K562 (cell line): ENCODE measurements around the gene NDP. TPM values are rescaled to one million over a fixed set of nuclear protein-coding genes. Genes with fewer than 3 reads are reported as not detected.

Experiments used
- ATAC-seq: fragments of 200-7000 bp; cut with Tn5 transposase; 3 replicates; pipeline ENCODE4 v1.9.1; 2020; ENCODE audit warnings: moderate library complexity
- BruUV-seq: library from RNA; stranded (reverse); fragments of 400-500 nt; replicated peaks from 2 replicates; lab custom pipeline; 2021; lab: Mats Ljungman, UMichigan
- CTCF ChIA-PET: fragments of 300-600 bp; formaldehyde crosslinking; extraction: SDS; loops from one replicate; lab custom pipeline; 2021; ENCODE audit warnings: low intra/inter-chr PET ratio; lab: Yijun Ruan, JAX
- POLR2A ChIA-PET: fragments of 300-600, 350-650 bp; sonication (Branson Sonifier 250); formaldehyde crosslinking; extraction: SDS; loops from one replicate; lab custom pipeline; 2021; ENCODE audit warnings: antibody characterized with exemption, inconsistent platforms; lab: Yijun Ruan, JAX
- DNase-seq, 4 experiments: peaks; one replicate each; pipeline versions ENCODE4 v3.0.0 to v3.0.0-alpha.2; 2011 to 2018; ENCODE audit warnings: low spot score in 3 of 4, mixed read lengths in 3 of 4; ENCODE audit errors: extremely low read depth in 1 of 4
- FAIRE-seq: peaks from 2 replicates; lab custom pipeline; 2011; peaks lifted over from hg19 to GRCh38; lab: Jason Lieb, UNC
- H2AFZ ChIP-seq: 2 replicates; pipeline ENCODE4 v1.6.0; 2011; ENCODE audit warnings: low read depth, low read length, control low read depth, inconsistent platforms
- H3K27ac ChIP-seq: fragments of 200-600 bp; 3 replicates; pipeline ENCODE4 v1.8.0; 2011; ENCODE audit warnings: low read depth, mild to moderate bottlenecking, control low read depth, inconsistent platforms, low read length, moderate library complexity, mixed read lengths; ENCODE audit errors: extremely low read depth
- H3K27me3 ChIP-seq, 2 experiments: fragments of 300-600 bp in 1 of 2; 2 replicates in 1 of 2; 3 replicates in 1 of 2; pipeline versions ENCODE4 v1.6.0 to v1.8.0; 2011; ENCODE audit warnings: inconsistent platforms in 2 of 2, low read length in 2 of 2, mild to moderate bottlenecking in 1 of 2, mixed read lengths in 1 of 2, moderate library complexity in 1 of 2; ENCODE audit not compliant: control insufficient read depth in 2 of 2, insufficient read depth in 2 of 2
- H3K36me3 ChIP-seq: fragments of 300-600 bp; 3 replicates; pipeline ENCODE4 v1.8.0; 2011; ENCODE audit warnings: mild to moderate bottlenecking, low read length, inconsistent platforms; ENCODE audit not compliant: control insufficient read depth, insufficient read depth
- H3K4me1 ChIP-seq, 2 experiments: fragments of 200-600 bp in 1 of 2; replicated peaks in 1 of 2; 2 replicates in 1 of 2; 3 replicates in 1 of 2; pipeline versions ENCODE4 v1.5.1 to v1.8.0; 2011; ENCODE audit warnings: inconsistent platforms in 2 of 2, low read length in 2 of 2, mild to moderate bottlenecking in 1 of 2, mixed read lengths in 1 of 2, moderate library complexity in 1 of 2; ENCODE audit not compliant: control insufficient read depth in 2 of 2, insufficient read depth in 2 of 2
- H3K4me2 ChIP-seq: 2 replicates; pipeline ENCODE4 v1.6.1; 2011; ENCODE audit warnings: low read length, control low read depth, inconsistent platforms, mixed read lengths; ENCODE audit not compliant: insufficient read depth
- H3K4me3 ChIP-seq: fragments of 200-600 bp; sonication (generic), shearing (Covaris generic); 2 replicates; pipeline ENCODE4 v1.5.1; 2016; ENCODE audit warnings: control low read depth, inconsistent platforms
- H3K79me2 ChIP-seq: fragments of 200-600 bp; 3 replicates; pipeline ENCODE4 v1.8.0; 2011; ENCODE audit warnings: low read length, inconsistent platforms; ENCODE audit not compliant: control insufficient read depth, insufficient read depth
- H3K9ac ChIP-seq, 2 experiments: 2 replicates each; pipeline versions ENCODE4 v1.6.0 to v1.6.1; 2011; ENCODE audit warnings: low read depth in 2 of 2, low read length in 2 of 2, control low read depth in 1 of 2, inconsistent platforms in 1 of 2, mild to moderate bottlenecking in 1 of 2, mixed read lengths in 1 of 2; ENCODE audit not compliant: insufficient read depth in 1 of 2
- H3K9me1 ChIP-seq: one replicate; pipeline ENCODE4 v1.6.0; 2011; ENCODE audit warnings: inconsistent platforms, mild to moderate bottlenecking, low read length, moderate library complexity; ENCODE audit not compliant: control insufficient read depth, insufficient read depth
- H3K9me3 ChIP-seq: replicated peaks from 2 replicates; pipeline ENCODE4 v1.5.1; 2011; ENCODE audit warnings: low read depth, low read length, inconsistent platforms; ENCODE audit not compliant: control insufficient read depth, insufficient read depth
- H4K20me1 ChIP-seq: replicated peaks from 2 replicates; pipeline ENCODE4 v1.6.1; 2011; ENCODE audit warnings: low read length, inconsistent platforms, mixed read lengths; ENCODE audit not compliant: control insufficient read depth, insufficient read depth
- ASH1L ChIP-seq: fragments of 450-650 bp; IDR thresholded peaks from 2 replicates; pipeline ENCODE4 v1.6.1; 2018; ENCODE audit warnings: borderline replicate concordance, mild to moderate bottlenecking, low read depth; ENCODE audit not compliant: partially characterized antibody
- CREBBP ChIP-seq: IDR thresholded peaks from one replicate; pipeline ENCODE4 v1.6.1; 2012; ENCODE audit warnings: low read depth, mild to moderate bottlenecking, control low read depth, inconsistent platforms, low read length
- ELF4 ChIP-seq: fragments of 450-650 bp; formaldehyde crosslinking; IDR thresholded peaks from 2 replicates; pipeline ENCODE4 v1.4.0; 2022; ENCODE audit warnings: missing genetic modification characterization
- FOS ChIP-seq: IDR thresholded peaks from 3 replicates; pipeline ENCODE4 v1.6.1; 2011; ENCODE audit not compliant: insufficient read length; ENCODE audit errors: extremely low read depth
- FOXA1 ChIP-seq: fragments of 450-650 bp; IDR thresholded peaks from 2 replicates; pipeline ENCODE4 v1.6.1; 2016; ENCODE audit warnings: mild to moderate bottlenecking, borderline replicate concordance
- FOXP1 ChIP-seq: sonication (generic); formaldehyde crosslinking; IDR thresholded peaks from 2 replicates; pipeline ENCODE4 v1.8.0; 2022; ENCODE audit warnings: mild to moderate bottlenecking, missing genetic modification reagents
- KAT7 ChIP-seq: sonication (generic); formaldehyde crosslinking; IDR thresholded peaks from 2 replicates; pipeline ENCODE4 v1.8.0; 2022; ENCODE audit warnings: missing genetic modification reagents, mild to moderate bottlenecking, borderline replicate concordance
- MAFF ChIP-seq: IDR thresholded peaks from 2 replicates; pipeline ENCODE4 v1.6.1; 2012; ENCODE audit warnings: low read length, improper control_type of control experiment
- MBD2 ChIP-seq: sonication (generic); IDR thresholded peaks from 2 replicates; pipeline ENCODE4 v1.6.1; 2016; ENCODE audit warnings: low read depth, borderline replicate concordance
- MCM2 ChIP-seq: fragments of 450-650 bp; IDR thresholded peaks from 2 replicates; pipeline ENCODE4 v1.6.1; 2017; ENCODE audit warnings: low read depth, mild to moderate bottlenecking
- PHTF2 ChIP-seq: fragments of 250-450 bp; sonication (Bioruptor Pico); IDR thresholded peaks from 2 replicates; pipeline ENCODE4 v1.5.0; 2021; ENCODE audit warnings: mild to moderate bottlenecking
- PTRF ChIP-seq: fragments of 450-650 bp; IDR thresholded peaks from 2 replicates; pipeline ENCODE4 v1.6.1; 2016; ENCODE audit warnings: mild to moderate bottlenecking, missing genetic modification characterization, missing compliant biosample characterization
- TAL1 ChIP-seq: fragments of 450-650 bp; IDR thresholded peaks from 2 replicates; pipeline ENCODE4 v1.6.1; 2016; ENCODE audit warnings: mild to moderate bottlenecking
- ZNF23 ChIP-seq: fragments of 250-450 bp; sonication (Bioruptor Pico); IDR thresholded peaks from 2 replicates; pipeline ENCODE4 v1.4.0; 2020; ENCODE audit warnings: mild to moderate bottlenecking
- ZNF232 ChIP-seq: sonication (generic); formaldehyde crosslinking; IDR thresholded peaks from 2 replicates; pipeline ENCODE4 v1.8.0; 2022; ENCODE audit warnings: mild to moderate bottlenecking, missing genetic modification reagents
- ZNF408 ChIP-seq: fragments of 250-450 bp; sonication (Bioruptor Pico); IDR thresholded peaks from 2 replicates; pipeline ENCODE4 v1.4.0; 2020; ENCODE audit warnings: low read depth, mild to moderate bottlenecking, moderate library complexity
- ZNF445 ChIP-seq: fragments of 250-450 bp; sonication (Bioruptor Pico); IDR thresholded peaks from 2 replicates; pipeline ENCODE4 v1.4.0; 2020; ENCODE audit warnings: low read depth, mild to moderate bottlenecking, moderate library complexity
- ZNF76 ChIP-seq: fragments of 250-450 bp; sonication (Bioruptor Pico); IDR thresholded peaks from 2 replicates; pipeline ENCODE4 v1.4.0; 2020; ENCODE audit warnings: mild to moderate bottlenecking, moderate library complexity, borderline replicate concordance
- ZNF766 ChIP-seq: fragments of 200-800 bp; sonication (Bioruptor generic); conservative IDR thresholded peaks from 2 replicates; pipeline ENCODE4 v1.6.1; 2016; ENCODE audit warnings: missing genetic modification characterization, missing compliant biosample characterization
- WGBS: fragments of 100-300 bp; shearing (Covaris generic); methylation state at CpG from one replicate; pipeline ENCODE4 v1.1.6; 2016; ENCODE audit warnings: low coverage, mixed read lengths; ENCODE audit not compliant: insufficient coverage; ENCODE audit errors: missing lambda C conversion rate; 5-methylcytosine and 5-hydroxymethylcytosine counted together
- in situ Hi-C: fragments of 300-500 bp; cut with MboI; formaldehyde crosslinking; loops from 4 replicates; pipeline ENCODE4 v1.15.0; 2018; ENCODE audit warnings: inconsistent platforms, mixed read lengths
- intact Hi-C: fragments of 100-400 bp; cut with micrococcal nuclease; formaldehyde crosslinking; loops from 2 replicates; pipeline ENCODE4 v1.14.2; 2022
- polyA plus RNA-seq, 8 experiments: library from polyadenylated mRNA; depleted of rRNA in 4 of 8; stranded (reverse) in 5 of 8; unstranded in 3 of 8; fragments of >200 nt; fragmentation: Nextera tagmentation in 2 of 8; fragmentation: Illumina TruSeq in 1 of 8; extraction: Ambion mirVana in 2 of 8; extraction: Trizol in 1 of 8; gene quantifications; 2 replicates each; pipeline versions ENCODE4 v1.2.1 to v1.2.3, GENCODE V29; 2011 to 2014; ENCODE audit warnings: inconsistent platforms in 1 of 8, missing spikeins in 1 of 8
- total RNA-seq, 7 experiments: library from RNA; depleted of rRNA in 6 of 7; stranded (reverse); fragments of >200 nt in 6 of 7; fragmentation: Illumina TruSeq in 2 of 7; extraction: Trizol in 2 of 7; gene quantifications; 2 replicates each; pipeline versions ENCODE4 v1.2.1 to v1.2.3, GENCODE V29; 2011 to 2021; ENCODE audit warnings: low replicate concordance in 1 of 7
- TF ChIP-seq, protein P1 (sequence below): fragments of 450-650 bp; formaldehyde crosslinking; IDR thresholded peaks from 2 replicates; pipeline ENCODE4 v1.4.0; 2022; ENCODE audit warnings: mild to moderate bottlenecking, moderate library complexity

The NDP gene
- total and polyA plus RNA-seq, 9 of the 15 experiments (the other 6 are each of a cell fraction or from before 2014, with no cell fraction given): not detected

DNA sequence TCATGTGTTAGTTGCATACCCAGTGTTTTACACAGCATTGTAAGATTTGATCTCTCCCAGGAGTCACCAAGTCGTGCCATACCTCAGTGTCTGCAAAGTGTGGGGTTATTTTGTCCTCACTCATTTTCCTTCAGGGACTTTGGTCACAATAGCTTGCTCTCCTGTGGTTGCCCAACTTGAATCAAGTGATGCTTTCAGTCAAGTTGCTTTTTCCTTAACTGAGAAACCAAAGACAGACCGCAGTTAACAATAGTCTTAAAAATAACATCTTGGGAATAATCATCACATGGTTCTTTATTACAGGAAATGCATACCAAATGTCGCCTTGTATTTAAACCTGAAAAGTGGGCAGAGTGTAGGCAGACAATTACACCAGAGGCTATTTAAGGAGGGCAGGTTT is 44.5 kb upstream of the NDP start:
- Histone ChIP-seq H3K4me3 (no peak overlapping the region), H3K4me1 (no peaks in the 10 kb centered on the region; a peak in 1 of 5 replicates), H2AFZ (no peak overlapping the region), H3K27ac (no peak overlapping the region), H3K9me1 (no peaks in the 10 kb centered on the region), H3K9ac (no peak overlapping the region), H3K9me3 (no peaks in the 10 kb centered on the region), H3K36me3 (no peaks in the 10 kb centered on the region), H3K4me2 (no peak overlapping the region), H3K27me3 (no peaks in the 10 kb centered on the region), H4K20me1 (no peaks in the 10 kb centered on the region), H3K79me2 (no peaks in the 10 kb centered on the region)
- DNase-seq (no peak), ATAC-seq (no peak), FAIRE-seq (no peak)
- no TSS peak for BruUV-seq
- TF ChIP-seq PTRF (tag) (no peak), MCM2 (no peak), CREBBP (no peak), ZNF766 (CRISPR knock-in tag) (no peak)
- WGBS: 3% methylated on average over 3 of the region's 3 CpGs
- POLR2A ChIA-PET: no interaction called here
- intact Hi-C loops (loop anchor here (5.0 kb wide), 1 partner anchor 50 kb away; no protein-coding TSS in a partner anchor), in situ Hi-C loops (no loop called here)
- CTCF ChIA-PET: no interaction called here

- no TSS peak for BruUV-seq
- Histone ChIP-seq H3K9me3 (no peaks in the 10 kb centered on the region), H4K20me1 (no peaks in the 10 kb centered on the region), H3K9ac (no peak overlapping the region), H2AFZ (no peak overlapping the region), H3K27me3 (no peaks in the 10 kb centered on the region), H3K27ac (no peak overlapping the region), H3K4me1 (no peaks in the 10 kb centered on the region; a peak in 1 of 5 replicates), H3K4me3 (no peak overlapping the region), H3K36me3 (no peaks in the 10 kb centered on the region), H3K9me1 (no peaks in the 10 kb centered on the region), H3K4me2 (no peak overlapping the region), H3K79me2 (no peaks in the 10 kb centered on the region)
- FAIRE-seq: no peak
- no peak for DNase-seq
- 0% methylated on average over 4 of the region's 4 CpGs for WGBS
- POLR2A ChIA-PET: no interaction called here
- ATAC-seq: no peak
- intact Hi-C loops: loop anchor here (5.0 kb wide), 1 partner anchor 50 kb away; no protein-coding TSS in a partner anchor
- CTCF ChIA-PET: no interaction called here
- in situ Hi-C loops: no loop called here
- TF ChIP-seq ZNF76 (CRISPR knock-in tag) (no peak), TAL1 (no peak), ZNF23 (no peak), FOXA1 (no peak), ZNF232 (CRISPR knock-in tag) (no peak), PHTF2 (CRISPR knock-in tag) (no peak), ASH1L (no peak), FOS (no peak), KAT7 (no peak), MAFF (no peak), ELF4 (CRISPR knock-in tag) (no peak), MBD2 (no peak), ZNF445 (CRISPR knock-in tag) (no peak), ZNF408 (CRISPR knock-in tag) (no peak), FOXP1 (CRISPR knock-in tag) (no peak)
- TF ChIP-seq, protein P1, sequence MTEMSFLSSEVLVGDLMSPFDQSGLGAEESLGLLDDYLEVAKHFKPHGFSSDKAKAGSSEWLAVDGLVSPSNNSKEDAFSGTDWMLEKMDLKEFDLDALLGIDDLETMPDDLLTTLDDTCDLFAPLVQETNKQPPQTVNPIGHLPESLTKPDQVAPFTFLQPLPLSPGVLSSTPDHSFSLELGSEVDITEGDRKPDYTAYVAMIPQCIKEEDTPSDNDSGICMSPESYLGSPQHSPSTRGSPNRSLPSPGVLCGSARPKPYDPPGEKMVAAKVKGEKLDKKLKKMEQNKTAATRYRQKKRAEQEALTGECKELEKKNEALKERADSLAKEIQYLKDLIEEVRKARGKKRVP (CRISPR knock-in tag): no peak
Observed at GRCh38 chrX:44016906-44017305, 43.7 kb upstream of the NDP start.
